HCT116 (cell line): Measurements from ENCODE around the gene TAF1C.

Experiments used
- CEBPB ChIP-seq: IDR thresholded peaks from 2 replicates; pipeline ENCODE4 v1.6.1; 2012; ENCODE audit warnings: low read depth
- CTCF ChIP-seq, 3 experiments: fragments of 200-600 bp in 1 of 3; sonication (generic) in 1 of 3; IDR thresholded peaks in 2 of 3; conservative IDR thresholded peaks in 1 of 3; 2 replicates each; pipeline ENCODE4 v1.5.1; 2012 to 2017; ENCODE audit warnings: low read depth in 2 of 3, low read length in 2 of 3, antibody characterized with exemption in 1 of 3, borderline replicate concordance in 1 of 3, control low read depth in 1 of 3, mild to moderate bottlenecking in 1 of 3, mixed read lengths in 1 of 3, mixed run types in 1 of 3, moderate library complexity in 1 of 3; ENCODE audit not compliant: insufficient read depth in 1 of 3
- EZH2 ChIP-seq: fragments of 200-600 bp; sonication (generic); IDR thresholded peaks from 2 replicates; pipeline ENCODE4 v1.6.1; 2017; ENCODE audit warnings: antibody characterized with exemption, mixed run types
- FOSL1 ChIP-seq: IDR thresholded peaks from 2 replicates; pipeline ENCODE4 v1.6.1; 2012; ENCODE audit warnings: low read depth
- POLR2A ChIP-seq: IDR thresholded peaks from 2 replicates; pipeline ENCODE4 v1.7.0; 2011; ENCODE audit warnings: borderline replicate concordance; ENCODE audit not compliant: insufficient read depth, insufficient read length; ENCODE audit errors: extremely low read depth
- SP1 ChIP-seq: IDR thresholded peaks from 2 replicates; pipeline ENCODE4 v1.6.1; 2012; ENCODE audit warnings: low read depth

- TF ChIP-seq CTCF (IDR thresholded peaks at IDR 0.05 in 2 of 3, conservative IDR thresholded peaks at IDR 0.05 in 1 of 3; ENCODE audit: borderline replicate concordance in 1 of 3, insufficient read depth in 1 of 3, low read depth in 2 of 3, low read length in 2 of 3) (no peak), SP1 (no peak), FOSL1 (no peak), POLR2A (no peak), EZH2 (no peak), CEBPB (no peak)
Measured at GRCh38 chr16:84179612-84180320, 7.1 kb downstream of the TAF1C start.
